ENCODE measurements around the gene AOX1. TPM values are rescaled to one million over a fixed set of nuclear protein-coding genes. Genes with fewer than 3 reads are reported as not detected.
"Not testable (repeated sequence)": the region's sequence is repeated elsewhere in the genome, so short reads cannot be mapped to it uniquely, and the experiment has no call there.

The AOX1 gene
- total RNA-seq, 2 donors from 2014 or later, result 5.7 to 8.7 TPM

DNA sequence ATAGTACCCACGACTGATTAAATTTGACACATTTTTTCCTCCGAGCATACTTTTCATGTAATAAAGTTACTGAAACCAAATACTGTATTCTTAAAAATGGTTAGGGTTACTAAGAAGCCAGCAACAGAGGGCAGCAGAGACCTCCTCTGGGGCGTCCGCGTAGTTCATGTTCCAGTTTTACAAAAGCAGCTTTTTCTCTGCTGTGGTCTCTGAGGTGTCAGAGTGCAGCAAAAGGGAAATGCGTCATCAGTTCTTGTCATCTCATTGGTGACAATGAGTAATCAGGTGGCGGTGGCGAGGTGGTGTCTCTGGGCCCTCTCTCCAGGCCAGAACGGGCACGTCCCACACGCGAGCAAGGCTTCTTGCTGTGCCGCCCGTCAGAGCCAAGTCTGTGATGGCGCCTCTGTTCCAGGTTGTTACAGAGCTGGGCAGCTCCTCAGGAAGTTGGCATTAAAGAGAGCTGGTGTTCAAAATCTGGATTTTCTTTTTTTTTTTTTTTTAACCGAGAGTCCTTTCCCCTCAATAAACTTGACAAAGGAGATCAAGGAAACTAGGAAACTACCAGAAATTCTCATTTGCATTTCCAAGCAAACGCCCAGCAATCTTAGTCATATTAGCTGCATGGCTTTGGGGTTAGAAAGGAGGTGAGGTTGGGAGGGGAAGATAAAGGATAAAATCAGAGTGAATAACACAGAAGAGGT is 127.3 kb downstream of the AOX1 start:
- intact Hi-C loops (cut with DNase I, micrococcal nuclease), result loop anchor here in 1 of 2 donors (10.0 kb wide), 1 partner anchor 102 kb away; the partner anchor contains the start of gene BZW1
- DNase-seq, result peak; percentile 88 to 91
- peak; percentile 98 for ATAC-seq

DNA sequence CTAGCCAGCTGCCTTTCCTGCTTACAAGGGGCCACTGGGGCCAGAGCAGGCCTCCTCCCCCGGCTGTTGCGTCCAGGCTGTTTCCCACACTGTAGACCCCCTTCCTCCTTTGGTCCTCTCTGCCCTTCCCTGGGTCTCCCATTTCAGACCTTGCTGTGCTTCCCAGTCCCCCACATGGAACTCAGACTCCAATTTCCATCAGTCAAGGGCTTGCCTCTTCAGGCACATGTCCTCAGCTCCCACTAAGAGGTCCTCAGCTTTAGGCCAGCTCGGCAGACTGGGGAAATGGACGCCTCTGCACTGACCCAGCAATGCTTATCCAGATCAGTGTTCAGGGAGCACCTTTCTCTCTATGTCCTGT is 127.9 kb downstream of the AOX1 start:
- ATAC-seq (peak; percentile 2), DNase-seq (no peak)
- intact Hi-C loops (cut with DNase I, micrococcal nuclease), result loop anchor here in 1 of 2 donors (10.0 kb wide), 1 partner anchor 101 kb away; the partner anchor contains the start of gene BZW1

DNA sequence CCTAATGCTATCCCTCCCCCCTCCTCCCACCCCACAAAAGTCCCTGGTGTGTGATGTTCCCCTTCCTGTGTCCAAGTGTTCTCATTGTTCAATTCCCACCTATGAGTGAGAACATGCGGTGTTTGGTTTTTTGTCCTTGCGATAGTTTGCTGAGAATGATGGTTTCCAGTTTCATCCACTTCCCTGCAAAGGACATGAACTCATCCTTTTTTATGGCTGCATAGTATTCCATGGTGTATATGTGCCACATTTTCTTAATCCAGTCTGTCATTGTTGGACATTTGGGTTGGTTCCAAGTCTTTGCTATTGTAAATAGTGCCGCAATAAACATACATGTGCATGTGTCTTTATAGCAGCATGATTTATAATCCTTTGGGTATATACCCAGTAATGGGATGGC is 129.2 kb downstream of the AOX1 start:
- not testable (repeated sequence) for ATAC-seq, DNase-seq
- intact Hi-C loops (cut with DNase I, micrococcal nuclease), result loop anchor here in 1 of 2 donors (10.0 kb wide), 1 partner anchor 100 kb away; the partner anchor contains the start of gene BZW1

DNA sequence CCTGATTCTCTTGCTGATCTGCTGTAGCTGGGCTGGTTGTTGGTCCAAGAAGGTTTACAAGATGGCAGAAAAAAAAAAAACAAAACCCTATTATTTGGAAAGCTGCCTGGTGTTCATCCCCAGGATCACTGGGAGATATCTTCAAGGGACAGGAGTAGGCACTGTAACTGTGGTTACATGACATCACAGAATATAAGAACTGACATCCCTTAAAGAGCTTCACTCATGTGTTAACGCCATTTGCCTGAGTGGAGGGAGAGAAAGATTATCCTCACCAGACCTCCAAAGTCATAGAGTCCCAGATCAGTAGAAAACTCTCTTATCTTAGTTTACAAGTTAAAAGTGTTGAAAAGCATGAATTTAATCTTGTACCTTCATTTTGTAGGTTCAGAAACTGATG is 130.6 kb downstream of the AOX1 start:
- intact Hi-C loops (cut with DNase I, micrococcal nuclease), result loop anchor here in 1 of 2 donors (10.0 kb wide), 1 partner anchor 98 kb away; the partner anchor contains the start of gene BZW1
- DNase-seq (no peak), ATAC-seq (no peak)

Other genes with a start within 250 kb of the AOX1 start
- 10 to 100 TPM; 13.5 to 16.2 TPM for gene KCTD18, start 75.9 kb upstream of the AOX1 start, total RNA-seq
- gene SGO2, start 59.8 kb upstream of the AOX1 start, total RNA-seq, result 1 to 10 TPM; 2.6 to 3.9 TPM
- gene BZW1, start 225.9 kb downstream of the AOX1 start, total RNA-seq, result 100 to 1,000 TPM; 211 to 240 TPM